ENCODE measurements around the gene XYLT2. TPM values are rescaled to one million over a fixed set of nuclear protein-coding genes. Genes with fewer than 3 reads are reported as not detected.

Gene XYLT2
- total RNA-seq, 1 experiment from 2014 or later = 12.4 TPM

DNA sequence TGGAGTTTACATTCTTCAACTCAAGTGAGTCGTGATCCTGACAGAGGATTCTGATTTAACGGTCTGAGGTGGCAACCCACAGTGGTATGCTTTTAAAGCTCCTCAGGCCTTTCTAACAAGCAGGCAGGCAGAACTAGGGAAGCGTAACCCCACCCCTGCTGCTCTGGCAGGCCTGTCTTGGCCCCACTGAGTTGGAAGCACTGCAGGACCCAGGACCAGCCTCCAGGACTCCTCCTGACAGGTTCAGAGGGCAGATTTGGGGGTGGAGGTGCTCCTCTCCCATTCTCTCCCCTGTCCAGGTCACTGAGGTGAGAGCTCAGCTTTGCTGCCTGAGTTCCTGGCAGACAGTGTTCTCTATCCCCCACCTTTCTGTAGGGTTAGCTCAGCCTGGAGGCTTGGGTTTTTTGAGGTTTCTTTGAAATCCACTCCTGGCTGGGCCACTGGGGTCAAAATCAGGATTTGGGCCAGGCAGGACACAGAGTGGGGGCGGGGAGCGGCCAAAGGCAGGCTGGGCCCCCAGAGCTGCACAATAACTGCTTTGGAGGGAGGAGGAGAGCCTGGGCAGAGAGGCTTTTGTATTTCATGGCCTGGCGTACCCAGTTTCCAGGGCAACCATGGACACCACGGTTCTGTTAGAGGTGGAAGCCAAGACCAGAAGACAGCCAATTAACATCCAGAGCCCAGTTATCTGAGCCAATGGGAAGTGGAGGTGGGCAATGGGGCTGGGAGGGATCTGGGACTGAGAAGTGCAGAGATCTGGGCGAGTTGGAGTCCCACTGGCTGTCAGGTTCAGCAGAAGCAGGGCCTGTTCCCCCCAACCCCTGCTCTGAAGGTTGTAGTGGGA is 17.5 kb downstream of the XYLT2 start:
- peak; percentile 19 for DNase-seq (ENCODE audit: low read depth)

DNA sequence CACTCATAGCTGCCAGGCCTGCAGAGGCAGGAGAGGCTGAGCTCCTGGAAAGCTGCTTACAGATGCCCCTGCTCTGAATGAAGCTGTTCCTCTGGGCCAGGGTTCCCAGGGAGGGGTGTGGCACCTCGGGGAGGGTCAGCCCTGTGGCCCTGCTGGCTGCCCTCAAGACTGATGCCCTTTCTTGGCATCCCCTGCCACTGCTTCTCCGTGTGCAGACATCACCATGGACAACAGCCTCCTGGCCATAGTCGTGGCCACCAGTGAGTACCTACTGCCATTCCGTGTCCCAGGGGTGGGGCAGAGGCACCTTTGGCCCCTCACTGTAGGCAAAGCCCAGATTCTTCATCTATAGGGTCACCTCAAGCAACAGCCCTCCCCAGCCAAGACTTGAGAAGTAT is 18.1 kb downstream of the XYLT2 start:
- DNase-seq (ENCODE audit: low read depth) = no peak

DNA sequence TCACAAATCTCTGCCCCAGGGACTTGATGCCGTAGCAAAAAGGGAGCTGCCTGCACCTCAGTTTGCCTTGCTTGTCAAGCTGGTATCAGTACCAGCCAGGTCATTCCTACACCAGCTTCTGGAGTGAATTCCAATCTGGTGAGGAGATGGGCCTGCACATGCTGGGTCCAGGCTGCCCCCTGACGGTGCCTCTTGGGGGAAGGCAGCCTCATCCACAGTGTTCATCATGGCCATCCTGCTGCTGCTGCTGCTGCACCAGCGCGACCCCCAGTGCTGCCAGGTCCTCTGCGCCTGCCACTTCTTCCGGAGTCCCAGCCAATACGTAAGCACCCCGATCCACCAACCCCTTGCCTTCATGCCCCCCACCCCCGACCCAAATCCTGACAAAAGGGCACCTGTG is 18.8 kb downstream of the XYLT2 start:
- no peak for DNase-seq (ENCODE audit: low read depth)

DNA sequence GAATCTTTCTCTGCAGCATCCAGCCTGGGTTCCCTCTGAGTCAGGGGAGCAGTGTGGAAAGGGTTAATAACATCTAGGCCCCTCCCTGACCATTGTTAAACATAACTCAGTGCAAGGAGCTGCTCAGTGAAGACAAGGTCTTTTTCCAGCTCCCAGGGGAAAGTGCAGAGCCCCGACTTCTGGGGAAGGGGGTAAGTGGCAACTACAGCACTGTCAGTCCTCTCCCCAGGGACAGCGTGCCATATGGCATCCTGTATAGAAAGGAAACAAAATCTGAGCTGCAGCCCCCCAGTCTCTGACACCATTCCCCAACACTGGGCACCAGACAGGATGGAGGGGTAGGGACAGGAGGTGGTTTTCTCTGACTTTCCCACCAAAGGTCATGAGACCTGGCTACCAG is 19.2 kb downstream of the XYLT2 start:
- no peak for DNase-seq (ENCODE audit: low read depth)

DNA sequence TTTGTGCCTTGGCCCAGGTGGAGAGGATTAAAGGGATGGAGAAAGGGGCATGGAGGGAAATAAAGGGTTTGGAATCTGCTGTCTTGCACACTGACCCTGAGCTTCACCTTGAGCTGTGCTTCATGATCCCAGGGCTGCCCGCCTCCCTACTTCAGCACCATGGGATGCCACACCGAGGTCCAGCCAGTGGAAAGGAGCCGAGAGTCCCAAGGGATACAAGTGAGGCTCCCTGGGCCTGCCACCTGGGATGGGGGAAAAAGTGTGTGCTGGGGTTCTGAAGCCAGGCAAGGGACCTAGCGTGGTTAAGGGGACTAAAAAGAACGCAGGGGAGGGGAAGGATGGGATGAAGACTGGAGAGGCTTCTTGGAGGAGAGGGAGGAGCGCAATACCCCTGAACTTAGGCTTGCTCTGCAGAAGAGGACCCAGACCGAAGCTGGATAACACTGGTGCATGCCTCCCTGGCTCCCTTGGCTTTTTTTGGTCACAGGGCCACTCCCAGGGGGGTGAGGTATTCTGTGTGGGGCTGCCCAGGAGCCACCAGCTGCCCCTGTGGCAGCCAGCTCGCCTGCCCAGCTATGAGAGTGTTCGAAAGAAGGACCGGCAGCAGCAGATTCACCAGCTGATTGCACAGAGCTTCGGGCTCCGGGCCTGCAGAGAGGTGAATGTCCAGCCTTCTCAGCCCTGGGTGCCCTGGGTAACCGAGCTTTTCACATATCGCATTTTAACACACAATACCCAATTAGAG is 19.9 kb downstream of the XYLT2 start:
- no peak for DNase-seq (ENCODE audit: low read depth)

DNA sequence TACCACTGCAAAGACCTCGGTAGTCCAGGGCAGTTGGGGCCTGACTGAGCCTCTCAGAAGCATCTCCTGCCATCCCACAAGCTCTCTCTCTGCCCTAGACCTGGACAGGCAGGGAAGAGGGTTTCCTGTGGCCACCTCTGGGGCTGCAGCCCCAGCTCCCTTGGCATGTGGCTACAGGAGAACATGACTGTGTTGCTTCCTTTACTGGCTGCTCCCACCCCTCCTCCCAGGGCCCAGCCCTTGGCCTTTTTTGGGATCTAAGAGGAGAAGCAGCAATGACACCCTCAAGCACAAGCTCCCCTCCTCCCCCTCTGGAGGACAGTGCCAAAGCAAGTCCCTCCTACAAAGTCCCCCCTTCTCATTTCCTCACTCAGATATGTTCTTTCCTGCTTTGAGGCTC is 21.5 kb downstream of the XYLT2 start:
- no peak for DNase-seq (ENCODE audit: low read depth)

DNA sequence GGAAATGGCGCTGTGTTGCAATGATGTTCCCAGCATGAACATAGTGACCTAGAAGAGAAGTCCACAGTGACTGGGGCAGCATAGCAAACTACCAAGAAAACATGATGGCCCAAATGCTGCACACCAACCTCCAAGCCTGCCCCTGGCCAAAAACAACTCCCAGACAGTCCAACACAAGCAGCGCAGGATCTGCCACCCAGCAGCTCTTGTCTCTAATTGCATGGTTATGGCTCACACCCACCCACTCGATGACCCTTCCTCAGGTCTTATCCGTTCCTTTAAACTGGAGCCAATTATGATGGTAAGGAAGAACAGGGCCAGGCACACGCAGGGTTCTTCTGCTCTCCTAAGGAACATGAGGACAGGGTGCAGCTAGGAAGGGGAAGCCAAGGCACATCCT is 24.1 kb downstream of the XYLT2 start:
- no peak for DNase-seq (ENCODE audit: low read depth)

DNA sequence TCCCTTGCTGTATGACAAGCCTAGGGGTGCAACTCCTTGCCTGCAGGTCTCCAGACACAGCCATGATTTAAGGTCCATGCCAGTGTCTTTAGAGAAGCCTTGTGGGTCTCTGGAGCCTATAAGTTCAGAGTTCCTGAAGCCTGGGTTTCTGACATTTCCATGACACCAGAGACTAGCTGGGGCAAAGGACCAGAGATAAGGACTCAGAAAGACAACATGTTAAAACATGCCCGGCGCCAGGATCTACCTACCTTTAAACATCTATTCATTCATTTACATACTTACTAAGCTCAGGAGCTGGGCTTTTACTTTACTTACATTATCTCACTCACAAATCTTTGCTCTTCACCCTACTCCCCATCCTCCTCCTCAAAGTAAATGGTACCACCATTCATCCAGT is 25.6 kb downstream of the XYLT2 start:
- no peak for DNase-seq (ENCODE audit: low read depth)

DNA sequence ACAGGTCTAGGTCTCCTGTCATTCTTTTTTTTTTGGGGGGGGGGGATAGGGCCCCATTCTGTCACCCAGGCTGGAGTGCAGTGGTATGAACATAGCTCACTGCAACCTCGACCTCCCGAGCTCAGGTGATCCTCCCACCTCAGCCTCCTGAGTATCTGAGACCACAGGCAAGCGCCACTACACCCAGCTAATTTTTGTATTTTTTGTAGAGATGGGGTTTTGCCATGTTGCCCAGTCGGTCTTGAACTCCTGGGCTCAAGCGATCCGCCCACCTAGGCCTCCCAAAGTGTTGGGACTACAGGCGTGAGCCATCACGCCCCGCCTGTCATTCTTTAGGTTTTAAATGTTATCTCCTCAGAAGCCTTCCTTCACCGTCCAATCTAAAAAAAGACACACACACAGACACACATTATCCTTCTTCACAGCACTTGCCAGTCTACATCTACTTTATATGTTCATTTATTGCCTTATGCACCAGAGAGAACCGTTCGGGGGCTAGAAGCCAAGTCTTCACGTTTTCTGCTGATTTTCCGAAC is 26.4 kb downstream of the XYLT2 start:
- DNase-seq (ENCODE audit: low read depth) = no peak

DNA sequence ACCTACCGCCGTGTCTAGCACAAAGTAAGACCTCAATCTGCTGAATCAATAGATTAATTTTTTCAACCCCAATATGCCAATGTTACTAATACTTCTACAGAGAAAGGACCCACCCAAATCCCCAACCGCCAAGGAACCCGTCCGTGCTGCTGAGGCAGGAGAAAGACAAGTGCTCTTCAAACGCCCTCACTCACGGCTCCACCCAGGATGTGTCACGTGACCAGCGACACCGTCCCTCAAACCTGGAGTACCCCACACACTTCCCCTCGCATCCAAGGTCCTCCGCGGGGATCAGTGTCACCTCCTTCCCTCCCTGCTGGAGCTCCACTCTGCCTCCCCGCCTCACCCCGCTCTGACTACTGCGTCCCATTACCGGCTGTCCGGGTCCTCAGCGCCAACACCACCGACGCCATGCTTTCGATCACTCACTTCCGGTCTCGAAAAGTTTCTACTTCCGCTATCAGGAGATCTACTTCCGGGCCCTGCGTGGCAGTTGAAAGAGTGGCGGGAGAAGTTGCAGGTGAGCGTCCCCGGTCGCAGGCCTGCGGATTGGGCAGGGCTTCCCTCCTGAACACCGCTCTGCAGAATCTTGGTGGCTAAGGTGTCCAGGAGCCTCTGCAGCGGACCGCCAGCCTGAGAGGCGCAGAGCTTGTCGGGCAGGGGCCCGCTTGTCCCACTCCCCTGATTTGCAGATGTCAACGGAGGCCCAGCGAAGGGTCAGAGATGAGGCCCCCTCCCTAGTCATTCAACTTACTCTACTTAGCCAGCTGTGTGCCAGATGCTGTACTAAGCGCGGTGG is 27.0 kb downstream of the XYLT2 start, which contains the start of the genes EME1 and MRPL27:
TSS of gene EME1 (plus strand) at position 472 of the 799 bp plus-strand sequence. CDS start 1,980 bp downstream, outside the sequence.
TSS of gene MRPL27 (minus strand) at position 427 of the 799 bp plus-strand sequence. CDS start at position 413, 14 bp downstream.
- DNase-seq (ENCODE audit: low read depth) = peak; percentile 84

DNA sequence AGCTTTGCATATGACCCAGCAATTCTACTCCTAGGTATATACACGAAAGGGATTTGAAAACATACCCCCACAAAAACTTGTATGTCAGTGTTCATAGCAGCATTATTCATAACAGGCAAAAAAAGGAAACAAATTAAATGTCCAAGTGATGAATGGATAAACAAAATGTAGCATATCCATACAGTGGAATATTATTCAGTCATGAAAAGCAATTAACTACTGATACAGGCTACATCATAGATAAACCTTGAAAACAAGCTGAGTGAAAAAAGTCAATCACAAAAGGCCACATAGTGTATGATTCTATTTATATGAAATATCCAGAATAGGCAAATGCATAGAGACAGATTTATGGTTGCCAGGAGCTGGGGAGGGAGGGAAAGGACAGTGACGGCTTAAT is 27.8 kb downstream of the XYLT2 start:
- DNase-seq (ENCODE audit: low read depth) = no peak

DNA sequence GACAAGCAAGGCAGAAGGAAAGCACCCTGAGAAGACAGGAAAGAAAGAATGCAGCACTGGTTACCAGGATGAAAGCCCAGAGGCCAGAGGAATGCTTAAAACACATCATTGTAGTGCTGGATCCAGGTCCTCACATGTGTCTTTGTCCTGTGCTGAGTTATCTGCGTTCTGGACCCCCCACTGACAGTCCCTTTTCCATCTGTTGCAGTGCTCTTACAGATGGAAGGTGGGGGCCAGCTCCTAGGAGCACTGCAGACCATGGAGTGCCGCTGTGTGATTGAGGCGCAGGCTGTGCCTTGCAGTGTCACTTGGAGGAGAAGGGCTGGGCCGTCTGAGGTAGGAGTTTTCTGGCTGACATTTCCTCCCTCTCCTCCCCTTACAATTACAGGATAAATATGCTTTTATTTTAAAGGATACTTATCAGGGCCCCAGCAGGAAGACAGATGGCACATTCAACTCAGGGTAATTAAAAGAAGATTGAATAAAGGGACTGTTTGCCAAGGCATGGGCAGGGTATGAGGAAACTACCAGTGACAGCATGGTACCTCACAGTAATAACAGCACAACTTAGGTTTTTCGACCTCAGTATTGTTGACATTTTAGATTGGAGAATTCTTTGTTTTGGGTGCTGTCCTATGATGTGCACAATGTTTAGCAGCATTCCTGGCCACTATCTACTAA is 30.1 kb downstream of the XYLT2 start:
- no peak for DNase-seq (ENCODE audit: low read depth)

DNA sequence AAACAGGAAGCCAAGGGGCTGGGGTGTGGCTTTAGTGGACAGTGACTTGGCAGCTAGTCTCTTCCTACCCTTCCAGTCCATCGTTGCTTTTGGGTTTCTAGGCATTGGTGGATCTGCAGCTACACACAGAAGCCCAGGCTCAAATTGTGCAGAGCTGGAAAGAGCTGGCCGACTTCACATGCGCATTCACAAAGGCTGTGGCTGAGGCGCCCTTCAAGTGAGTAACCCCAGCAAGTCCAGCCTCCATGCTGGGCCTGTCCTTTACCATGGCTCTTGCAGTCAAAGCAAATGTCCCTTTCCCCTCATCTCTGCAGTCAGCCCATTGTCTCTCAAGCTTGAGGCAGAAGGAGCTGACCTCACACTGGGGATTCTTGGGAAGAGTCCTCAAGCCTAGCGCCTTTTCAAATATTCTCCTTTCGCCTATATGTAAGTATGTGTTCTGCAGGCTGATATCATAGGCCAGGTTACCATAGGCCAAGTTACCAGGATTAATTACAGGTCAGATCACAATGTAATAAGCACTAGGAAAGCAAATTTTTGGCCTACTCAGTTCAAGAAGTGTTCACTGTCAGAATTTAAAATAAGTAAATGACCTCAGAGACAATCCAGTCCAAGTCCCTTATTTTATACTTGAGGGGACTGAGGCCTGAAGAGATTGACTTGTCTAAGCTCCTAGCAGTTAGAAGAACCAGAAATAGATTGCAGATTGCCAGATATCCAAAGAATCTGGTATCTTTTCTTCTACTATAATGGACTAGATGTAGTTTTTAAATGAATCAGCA is 33.6 kb downstream of the XYLT2 start:
- DNase-seq (ENCODE audit: low read depth) = no peak

DNA sequence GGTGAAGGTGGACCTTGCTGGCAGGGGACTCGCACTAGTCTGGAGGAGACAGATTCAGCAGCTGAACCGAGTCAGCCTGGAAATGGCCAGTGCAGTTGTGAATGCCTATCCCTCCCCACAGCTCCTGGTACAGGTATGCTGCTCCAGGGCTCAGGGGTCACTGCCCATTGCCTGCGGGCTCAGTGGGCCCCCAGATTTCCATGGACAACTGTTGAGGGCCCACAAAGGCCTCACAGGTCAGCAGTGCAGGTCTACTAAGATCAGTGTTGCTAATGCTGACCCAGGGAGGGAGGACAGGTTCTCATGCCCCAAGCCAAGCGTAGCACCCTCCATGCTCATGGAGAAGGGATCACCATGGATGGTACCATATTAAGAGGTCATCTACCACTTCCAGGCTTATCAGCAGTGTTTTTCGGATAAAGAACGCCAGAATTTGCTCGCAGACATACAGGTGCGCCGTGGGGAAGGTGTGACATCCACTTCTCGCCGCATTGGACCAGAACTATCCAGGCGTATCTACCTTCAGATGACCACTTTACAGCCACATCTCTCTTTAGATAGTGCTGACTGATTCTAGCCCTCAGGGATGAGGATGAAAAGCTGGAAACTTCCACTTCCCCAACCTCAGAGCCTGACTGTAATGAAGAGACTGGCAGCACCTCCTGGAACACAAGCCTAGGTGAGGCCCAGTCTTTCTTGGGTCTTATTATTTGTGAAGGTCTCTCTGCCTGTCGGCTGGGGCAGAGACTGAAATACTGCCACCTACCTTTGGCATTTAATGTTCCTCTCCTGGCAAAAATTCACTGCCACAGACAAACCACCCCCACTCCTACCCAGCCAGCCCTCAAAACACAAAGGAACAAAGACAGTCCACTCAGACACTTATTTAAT is 34.7 kb downstream of the XYLT2 start:
- no peak for DNase-seq (ENCODE audit: low read depth)

DNA sequence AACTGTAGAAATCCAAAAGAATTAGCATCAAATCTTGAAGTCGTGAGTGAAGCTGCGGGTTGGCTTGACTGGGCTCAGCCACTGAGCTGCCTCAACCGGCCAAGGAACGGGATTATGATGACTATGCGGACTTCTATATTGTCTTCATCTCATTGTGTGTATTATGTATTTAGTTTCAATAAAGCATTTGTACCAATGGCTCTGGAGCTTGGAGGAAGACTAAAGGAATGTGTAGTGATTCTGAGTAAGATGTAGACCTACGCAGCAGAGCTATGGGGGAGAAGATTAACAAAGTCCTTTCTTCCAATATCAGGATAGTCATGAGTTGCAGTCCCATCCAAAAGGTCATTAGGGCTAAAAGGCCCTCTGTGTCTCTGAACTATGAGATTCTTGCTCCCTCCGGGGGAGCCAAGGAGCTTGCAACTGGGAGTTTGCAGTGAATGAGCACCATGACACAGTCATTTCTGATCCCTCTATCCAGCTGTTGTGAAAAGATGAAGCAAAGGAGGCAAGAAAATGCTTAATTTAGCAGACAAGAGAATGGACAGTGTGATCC is 35.4 kb downstream of the XYLT2 start:
- DNase-seq (ENCODE audit: low read depth) = no peak

DNA sequence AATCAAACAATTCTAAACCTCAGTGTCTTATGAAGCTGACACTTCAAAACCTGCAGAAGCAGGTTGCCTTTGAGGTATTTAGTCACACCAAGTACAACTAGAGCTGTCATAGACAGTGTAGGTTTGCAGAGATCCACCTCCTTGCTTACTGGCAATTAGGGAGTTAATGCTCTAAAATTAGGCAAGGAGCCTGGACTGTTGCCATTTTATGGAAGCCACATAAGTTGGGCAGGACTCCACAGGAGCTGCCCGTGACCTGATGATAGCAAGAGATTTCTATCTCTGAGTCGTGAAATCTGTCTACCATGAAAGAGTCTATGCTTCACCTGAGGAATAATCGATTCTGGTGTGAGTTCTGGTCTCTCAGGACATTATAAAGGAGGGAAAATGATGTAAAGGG is 36.0 kb downstream of the XYLT2 start:
- DNase-seq (ENCODE audit: low read depth) = peak; percentile 37

DNA sequence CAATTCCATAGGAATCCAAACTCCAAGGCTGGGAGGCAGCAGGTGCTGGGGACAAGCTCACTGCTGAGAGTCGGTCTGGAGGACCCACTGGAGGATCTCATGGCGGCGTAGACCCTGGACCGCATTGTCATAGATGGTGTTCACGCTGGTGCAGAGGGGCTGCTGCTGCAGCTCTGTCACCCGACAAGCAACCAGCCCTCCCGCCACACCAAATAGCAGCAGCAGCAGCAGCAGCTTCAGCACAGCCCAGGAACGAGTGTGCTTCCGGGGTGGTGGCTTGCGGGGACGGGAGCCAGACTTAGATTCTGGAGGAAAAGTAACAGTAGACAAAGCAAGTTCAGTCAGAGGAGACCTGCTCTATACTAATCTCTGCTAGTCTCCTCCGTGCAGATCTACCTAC is 37.0 kb downstream of the XYLT2 start:
- DNase-seq (ENCODE audit: low read depth) = no peak

DNA sequence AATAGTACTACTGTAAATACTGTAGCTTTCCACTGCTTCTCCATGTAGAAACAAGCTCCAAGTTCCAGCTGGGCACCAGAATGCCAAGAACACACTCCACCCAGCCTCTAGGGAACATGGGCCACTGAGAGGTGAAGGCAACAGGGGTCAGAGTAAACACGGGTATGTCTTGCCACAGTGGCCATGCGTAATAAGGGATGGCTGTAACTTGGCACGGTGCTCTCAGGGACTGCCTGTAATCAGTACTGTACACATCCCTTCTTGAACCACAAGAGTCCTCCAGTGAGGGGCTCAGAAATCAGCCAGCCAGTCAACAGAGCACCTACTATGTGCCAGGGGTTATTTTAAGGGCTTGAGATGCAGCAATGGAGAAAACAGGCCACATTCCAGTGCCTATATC is 40.6 kb downstream of the XYLT2 start:
- DNase-seq (ENCODE audit: low read depth) = no peak

DNA sequence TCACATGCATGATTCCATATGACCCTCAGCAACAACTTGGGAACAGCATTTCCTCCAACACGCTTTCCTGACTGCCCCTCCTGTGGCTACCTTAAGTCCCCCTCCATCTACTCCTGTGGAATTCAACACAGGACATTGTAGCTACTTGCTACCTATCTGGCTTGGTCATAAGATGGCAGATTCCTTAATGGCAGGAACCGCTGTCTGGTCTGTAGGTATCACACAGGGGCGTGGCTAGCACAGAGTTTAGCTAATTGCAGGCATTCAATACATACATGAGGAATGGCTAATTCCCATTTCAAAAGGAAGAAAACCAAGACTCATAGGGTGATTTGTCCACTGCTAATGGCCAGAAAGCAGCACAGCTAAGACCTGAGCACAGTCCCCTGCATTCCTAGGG is 42.8 kb downstream of the XYLT2 start:
- DNase-seq (ENCODE audit: low read depth) = no peak

Data from RPMI7951 (cell line).